OCI-M2 (cell line): ENCODE results near the gene MEX3A.
"Not testable (repeated sequence)": the region's sequence is repeated elsewhere in the genome, so short reads cannot be mapped to it uniquely, and the experiment has no call there.

Source experiments
- DNase-seq: peaks from one replicate; lab custom pipeline; 2025; ENCODE audit not compliant: unreplicated experiment; lab: John Stamatoyannopoulos, UW

Gene MEX3A

GRCh38 chr1:156080241-156080862 is 1.9 kb downstream of the MEX3A start:
- DNase-seq = no peak

DNA sequence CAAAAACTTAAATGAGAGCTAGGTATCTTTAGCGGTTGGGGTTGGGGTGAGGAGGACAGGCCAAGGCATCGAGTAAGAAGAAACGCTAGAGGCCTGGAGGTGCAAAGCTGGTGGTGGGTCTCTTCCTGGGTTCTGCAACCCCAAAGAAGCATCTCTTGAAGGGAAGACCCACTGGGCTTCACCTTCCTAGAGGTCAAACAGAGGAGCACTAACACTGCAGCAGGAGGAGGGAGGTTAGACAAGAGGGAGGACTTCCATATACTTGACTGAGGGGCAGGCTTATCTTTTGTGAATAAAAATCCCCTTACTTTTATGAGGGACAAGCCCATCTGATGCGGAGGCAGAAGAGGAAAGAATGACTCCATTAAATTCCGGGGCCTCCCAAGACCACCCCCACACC is 2.5 kb downstream of the MEX3A start:
- no peak for DNase-seq

DNA sequence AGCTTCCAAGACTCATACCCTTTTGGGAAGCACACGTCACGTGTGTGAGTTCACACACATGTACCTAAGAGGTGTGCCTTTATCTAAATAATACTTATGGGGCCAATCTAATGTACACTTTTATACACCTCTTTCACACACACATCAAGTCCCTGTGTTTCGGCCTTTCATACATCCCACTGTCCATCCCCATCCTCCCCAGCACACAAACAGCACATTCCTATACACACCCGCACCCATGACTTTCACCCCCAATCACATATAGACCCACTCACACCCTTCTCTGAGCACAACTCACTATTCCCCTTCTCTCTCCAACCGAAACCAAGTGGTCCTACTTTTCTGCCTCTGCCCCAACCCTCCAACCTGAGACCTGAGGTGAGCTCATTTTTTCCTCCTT is 3.5 kb downstream of the MEX3A start:
- no peak for DNase-seq

- DNase-seq = no peak
Observed at GRCh38 chr1:156077430-156077760, 4.9 kb downstream of the MEX3A start.

- no peak for DNase-seq
Observed at GRCh38 chr1:156076609-156077429, 5.4 kb downstream of the MEX3A start.

GRCh38 chr1:156075775-156076204 is 6.5 kb downstream of the MEX3A start:
- no peak for DNase-seq

GRCh38 chr1:156075162-156075561 is 7.1 kb downstream of the MEX3A start:
- no peak for DNase-seq

DNA sequence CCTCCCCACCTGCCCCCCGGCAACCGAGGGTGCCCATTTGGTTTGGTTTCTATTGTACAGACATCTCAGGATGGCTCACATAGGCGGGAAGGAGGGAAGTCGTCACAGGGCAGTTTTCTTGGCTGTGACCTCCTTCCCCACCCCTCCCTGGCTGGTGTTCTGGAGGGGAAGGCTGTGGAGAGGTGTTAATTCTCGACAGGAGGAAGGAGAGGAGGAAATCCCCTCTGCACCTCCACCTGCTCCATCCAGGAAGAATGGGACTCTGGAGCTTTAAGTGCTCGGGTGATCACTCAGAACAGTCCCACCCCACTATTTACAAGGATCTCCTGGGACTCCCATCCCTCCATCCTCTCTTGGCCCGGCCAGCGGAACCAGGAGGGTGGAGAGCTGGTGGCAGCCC is 7.6 kb downstream of the MEX3A start:
- DNase-seq = no peak

DNA sequence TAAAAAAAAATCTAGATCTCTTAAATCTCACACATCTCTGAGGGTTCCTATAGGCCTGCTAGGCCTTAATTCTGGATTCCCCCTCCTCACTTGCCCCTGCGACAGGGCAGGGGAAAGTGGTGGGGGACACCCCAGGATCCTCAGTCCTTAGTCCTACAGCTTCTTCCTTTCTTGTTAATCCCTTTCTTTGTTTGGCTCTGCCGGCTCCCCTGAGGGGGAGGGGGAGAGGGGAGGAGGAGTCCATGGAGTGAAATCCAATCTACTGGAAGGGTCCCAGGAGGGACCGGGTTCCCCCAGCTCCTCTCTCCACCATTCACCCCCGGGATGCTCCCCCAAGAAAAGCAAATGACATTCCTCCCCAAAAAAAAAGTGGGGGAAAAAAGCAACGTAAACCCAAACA is 8.5 kb downstream of the MEX3A start:
- no peak for DNase-seq

GRCh38 chr1:156073110-156073687 is 9.1 kb downstream of the MEX3A start:
- DNase-seq = no peak

DNA sequence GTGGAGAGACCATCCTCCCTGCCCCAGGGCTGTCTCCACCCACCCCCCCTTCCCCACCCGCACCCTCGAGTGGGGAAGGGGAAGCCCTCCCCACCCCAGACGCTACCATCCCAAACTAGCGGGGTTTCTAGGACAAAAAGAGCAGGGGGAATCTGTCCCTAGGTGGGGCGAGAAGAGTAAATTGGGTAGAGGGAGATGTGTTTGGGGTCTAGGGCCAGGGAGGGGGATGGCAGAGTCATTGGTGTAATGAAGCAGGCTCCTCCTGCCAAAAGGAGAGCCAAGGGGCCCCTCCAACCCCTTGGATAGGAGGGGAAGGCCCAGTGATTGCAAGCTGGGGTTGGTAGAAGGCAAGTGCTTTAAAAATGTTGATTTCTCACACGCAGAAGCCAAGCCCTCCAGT is 10.0 kb downstream of the MEX3A start:
- DNase-seq = no peak

DNA sequence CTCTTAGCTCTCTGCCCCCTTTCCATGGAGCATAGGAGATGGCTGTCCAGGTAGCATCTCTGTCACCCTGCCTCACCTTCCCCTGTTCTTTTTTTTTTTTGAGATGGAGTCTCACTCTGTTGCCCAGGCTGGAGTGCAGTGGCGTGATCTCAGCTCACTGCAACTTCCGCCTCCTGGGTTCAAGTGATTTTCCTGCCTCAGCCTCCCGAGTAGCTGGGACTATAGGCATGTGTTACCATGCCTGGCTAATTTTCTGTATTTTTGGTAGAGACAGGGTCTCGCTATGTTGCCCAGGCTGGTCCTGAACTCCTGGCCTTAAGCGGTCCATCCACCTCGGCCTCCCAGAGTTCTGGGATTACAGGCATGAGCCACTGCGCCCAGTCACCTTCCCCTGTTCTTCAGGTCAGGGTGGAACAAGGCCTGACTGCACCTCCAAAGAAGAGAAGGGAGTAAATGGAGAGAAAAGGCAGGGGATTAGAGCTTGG is 10.9 kb downstream of the MEX3A start:
- not testable (repeated sequence) for DNase-seq

DNA sequence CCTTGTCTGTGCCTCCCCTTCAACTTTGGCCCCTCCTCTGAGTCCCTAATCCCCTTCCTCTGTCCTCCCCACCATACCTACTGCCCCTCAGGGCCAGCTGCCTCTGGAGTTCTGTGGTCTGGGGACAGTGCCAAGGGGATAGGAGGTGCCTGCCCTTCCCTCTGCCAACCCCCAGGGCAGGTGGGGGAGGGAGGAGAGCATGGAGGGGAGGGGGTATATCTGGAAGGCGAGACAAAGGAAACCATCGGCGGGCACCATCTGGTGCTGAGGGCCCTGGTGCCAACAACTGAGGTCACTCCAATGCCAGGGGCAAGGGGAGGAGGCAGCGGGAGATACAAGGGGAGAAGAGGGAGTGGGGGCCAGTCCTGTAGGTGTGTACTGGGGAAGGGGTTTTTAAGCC is 11.7 kb downstream of the MEX3A start:
- no peak for DNase-seq

- DNase-seq = no peak
Observed at GRCh38 chr1:156069490-156070455, 12.5 kb downstream of the MEX3A start.

GRCh38 chr1:156067262-156067661 is 15.0 kb downstream of the MEX3A start:
- no peak for DNase-seq

GRCh38 chr1:156065871-156066270 is 16.4 kb downstream of the MEX3A start:
- no peak for DNase-seq

- DNase-seq = no peak
Observed at GRCh38 chr1:156065212-156065611, 17.1 kb downstream of the MEX3A start.

DNA sequence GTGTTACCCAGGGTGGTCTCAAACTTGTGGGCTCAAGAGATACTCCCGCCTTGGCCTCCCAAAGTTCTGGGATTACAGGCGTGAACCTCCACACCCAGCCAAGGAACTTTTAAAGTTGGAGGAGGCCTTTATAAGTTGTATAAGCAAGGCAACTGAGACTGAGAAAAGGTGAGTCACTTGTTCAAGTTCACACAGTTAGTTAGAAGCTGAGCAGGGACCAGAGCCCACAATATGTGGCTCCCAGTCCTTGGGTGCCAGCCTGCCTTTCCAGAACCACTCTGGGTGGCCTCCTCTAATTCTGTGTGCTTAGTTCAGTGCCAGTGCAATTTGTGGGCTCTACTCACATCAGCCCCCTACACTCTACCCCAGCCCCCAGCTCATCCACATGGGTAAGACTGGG is 17.6 kb downstream of the MEX3A start:
- no peak for DNase-seq

DNA sequence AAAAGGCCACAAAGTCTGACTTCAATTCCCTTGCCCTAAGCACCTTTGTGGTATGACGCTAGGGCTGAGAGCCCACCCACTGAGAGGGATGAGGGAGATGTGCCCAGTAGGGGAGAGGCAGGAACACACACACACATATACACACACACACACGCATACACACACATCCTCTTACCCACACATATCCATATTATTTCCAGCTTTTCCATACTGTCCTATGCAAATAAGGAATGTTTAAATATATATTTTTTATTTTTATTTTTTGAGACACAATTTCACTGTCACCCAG is 18.3 kb downstream of the MEX3A start:
- no peak for DNase-seq

DNA sequence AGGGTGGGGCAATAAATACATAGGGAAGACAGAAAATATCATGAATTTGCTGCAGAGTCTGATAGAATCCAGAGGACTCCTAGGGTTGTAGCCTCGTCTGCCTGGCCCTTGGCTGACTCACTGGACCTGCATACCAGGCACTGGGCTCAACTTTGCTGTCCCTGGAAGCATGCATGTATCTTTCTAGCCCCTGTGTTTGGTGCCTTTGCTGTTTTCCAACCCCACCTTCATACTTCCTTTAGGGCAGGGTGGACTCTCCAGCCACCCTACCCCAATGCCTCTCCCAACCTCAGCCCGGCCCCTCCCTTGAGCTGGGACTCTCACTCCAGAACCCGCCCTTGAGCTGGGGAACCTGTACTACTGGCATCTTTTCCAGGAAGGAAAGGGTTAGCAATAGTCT is 20.1 kb downstream of the MEX3A start:
- no peak for DNase-seq

DNA sequence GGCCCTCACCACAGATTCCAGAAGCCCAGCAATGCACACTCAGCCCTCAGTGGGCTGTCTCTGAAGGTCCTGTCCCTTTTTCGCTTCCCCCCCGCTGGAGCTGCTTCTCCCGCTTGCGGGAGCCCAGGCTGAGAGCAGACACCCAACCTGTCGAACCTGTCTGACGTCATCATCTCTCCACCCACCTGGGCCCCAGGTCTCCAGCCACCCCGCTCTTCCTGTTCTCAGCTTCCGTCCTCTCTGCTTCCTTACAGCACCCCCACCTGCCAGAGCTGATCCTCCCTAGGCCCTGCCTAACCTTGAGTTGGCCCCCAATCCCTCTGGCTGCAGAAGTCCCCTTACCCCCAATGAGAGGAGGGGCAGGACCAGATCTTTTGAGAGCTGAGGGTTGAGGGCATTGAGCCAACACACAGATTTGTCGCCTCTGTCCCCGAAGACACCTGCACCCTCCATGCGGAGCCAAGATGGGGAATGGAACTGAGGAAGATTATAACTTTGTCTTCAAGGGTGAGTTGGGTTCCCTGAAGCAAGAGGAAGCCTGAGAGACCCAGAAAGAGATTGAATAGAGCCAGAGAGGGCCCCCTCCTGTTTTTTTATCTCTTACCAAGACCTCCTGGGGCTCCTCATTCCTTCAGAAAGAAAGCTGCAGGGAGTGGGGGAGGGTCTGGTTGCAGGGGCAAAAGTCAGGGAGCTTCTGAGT is 21.2 kb downstream of the MEX3A start, which contains the start of gene RAB25:
RAB25 (plus strand) TSS at position 224 of the 700 bp plus-strand sequence; CDS start at position 465, 241 bp downstream.
- no peak for DNase-seq
